HG03558 (cell line): ENCODE data around the gene KCND2.

Experiments
- ATAC-seq: cut with Tn5 transposase; IDR thresholded peaks from one replicate; pipeline ENCODE4 v1.9.1; 2021; ENCODE audit warnings: moderate number of reproducible peaks; ENCODE audit not compliant: unreplicated experiment; ENCODE audit errors: extremely low read depth

The KCND2 gene

GRCh38 chr7:120792091-120792860, 519.3 kb downstream of the KCND2 start:
- no peak for ATAC-seq

GRCh38 chr7:120792861-120793130, 519.8 kb downstream of the KCND2 start:
- ATAC-seq: no peak

- no peak for ATAC-seq
These were observed 520.4 kb downstream of the KCND2 start for GRCh38 chr7:120793213-120793936.

- ATAC-seq: no peak
These were observed 521.2 kb downstream of the KCND2 start for GRCh38 chr7:120794106-120794729.

GRCh38 chr7:120797026-120797645, 524.2 kb downstream of the KCND2 start:
- ATAC-seq: no peak

- ATAC-seq: no peak
These were observed 526.2 kb downstream of the KCND2 start for GRCh38 chr7:120799147-120799546.
